Measurements from ENCODE around the gene EIF3B.

Gene EIF3B

DNA sequence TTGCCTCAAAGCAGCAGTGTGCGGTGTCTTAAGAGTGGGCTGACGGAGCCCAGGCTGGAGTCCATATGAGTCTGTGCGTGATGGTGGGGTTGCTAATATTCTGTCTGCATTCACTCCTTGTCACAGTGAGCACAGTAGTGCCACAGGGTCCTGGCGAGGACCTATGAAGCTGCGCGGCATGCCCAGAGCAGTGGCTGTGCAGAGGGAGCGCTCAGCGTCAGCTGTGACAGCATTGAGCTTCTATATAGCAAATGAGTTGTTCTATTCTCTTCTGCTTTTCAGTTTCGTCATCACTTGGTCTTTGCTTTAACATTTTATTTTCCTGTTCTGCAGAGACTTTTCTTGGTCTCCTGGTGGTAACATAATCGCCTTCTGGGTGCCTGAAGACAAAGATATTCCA, 14.5 kb downstream of the EIF3B start:
- H2BK120ac ChIP-seq (ENCODE audit: low read depth, low read length), result no peak overlapping the region
- H3K36me3 ChIP-seq (ENCODE audit: control insufficient read depth, insufficient read depth, low read length), result peaks cover 45% of the 10 kb centered on the region
- no peak overlapping the region for H4K8ac ChIP-seq (ENCODE audit: low read depth, low read length)
- H3K4ac ChIP-seq (ENCODE audit: low read depth, low read length), result no peak overlapping the region
- no peak overlapping the region for H3K9ac ChIP-seq (ENCODE audit: low read length)
- H3K23ac ChIP-seq (ENCODE audit: low read length), result no peak overlapping the region
- WGBS (ENCODE audit: extremely low coverage, insufficient coverage, low lambda C conversion rate), result no CpG with 5 or more reads among the region's 10 CpGs
- H3K27ac ChIP-seq (ENCODE audit: low read depth, low read length), result no peak overlapping the region
- H3K79me2 ChIP-seq (ENCODE audit: control insufficient read depth, insufficient read depth, low read length), result peaks cover 5% of the 10 kb centered on the region
- H3K4me3 ChIP-seq (ENCODE audit: low read length), result no peak overlapping the region
- no peak for DNase-seq
- no peak overlapping the region for H3K4me2 ChIP-seq (ENCODE audit: low read length)
- no peak overlapping the region for H2BK15ac ChIP-seq (replicated peaks; ENCODE audit: low read depth)
- no peaks in the 10 kb centered on the region for H3K27me3 ChIP-seq (ENCODE audit: insufficient read depth, low read length, poor library complexity)
- peaks cover 16% of the 10 kb centered on the region for H3K79me1 ChIP-seq (ENCODE audit: low read length)
- no peaks in the 10 kb centered on the region for H3K4me1 ChIP-seq (ENCODE audit: control insufficient read depth, low read depth, low read length)
- H3K56ac ChIP-seq (ENCODE audit: low read length), result no peak overlapping the region
- no peak overlapping the region for H4K5ac ChIP-seq (ENCODE audit: low read length)
- no peak overlapping the region for H3K18ac ChIP-seq (ENCODE audit: low read length)
- no peak overlapping the region for H2AK5ac ChIP-seq (ENCODE audit: low read length)
- no peak overlapping the region for H2BK5ac ChIP-seq (ENCODE audit: low read length)

DNA sequence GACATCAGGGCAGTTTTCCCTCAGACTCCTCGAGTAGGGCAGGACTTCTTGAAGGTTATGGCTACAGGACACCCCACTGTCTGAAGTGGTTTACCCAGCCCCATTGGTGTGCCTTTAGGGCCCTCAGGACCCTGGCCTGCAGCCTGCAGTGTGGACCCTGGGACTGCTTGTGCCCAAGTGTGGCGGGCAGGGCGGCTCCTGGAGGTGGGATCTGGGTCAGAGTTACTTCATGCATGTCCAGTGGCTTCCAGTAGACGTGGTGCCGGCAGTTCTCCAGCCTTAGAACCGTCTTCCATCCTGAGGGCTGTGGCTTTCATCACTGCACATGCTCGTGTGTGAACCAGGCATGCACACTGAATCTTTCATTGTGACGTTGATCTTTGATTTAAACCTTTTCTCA, 16.7 kb downstream of the EIF3B start:
- H3K4me1 ChIP-seq (ENCODE audit: control insufficient read depth, low read depth, low read length), result no peaks in the 10 kb centered on the region
- H3K79me1 ChIP-seq (ENCODE audit: low read length), result peaks cover 16% of the 10 kb centered on the region
- no peaks in the 10 kb centered on the region for H3K27me3 ChIP-seq (ENCODE audit: insufficient read depth, low read length, poor library complexity)
- no peak overlapping the region for H2BK120ac ChIP-seq (ENCODE audit: low read depth, low read length)
- H2BK15ac ChIP-seq (replicated peaks; ENCODE audit: low read depth), result no peak overlapping the region
- no peak overlapping the region for H3K56ac ChIP-seq (ENCODE audit: low read length)
- no CpG with 5 or more reads among the region's 8 CpGs for WGBS (ENCODE audit: extremely low coverage, insufficient coverage, low lambda C conversion rate)
- no peak overlapping the region for H2AK5ac ChIP-seq (ENCODE audit: low read length)
- H3K18ac ChIP-seq (ENCODE audit: low read length), result no peak overlapping the region
- no peak overlapping the region for H3K27ac ChIP-seq (ENCODE audit: low read depth, low read length)
- peaks cover 19% of the 10 kb centered on the region for H3K79me2 ChIP-seq (ENCODE audit: control insufficient read depth, insufficient read depth, low read length)
- H3K23ac ChIP-seq (ENCODE audit: low read length), result no peak overlapping the region
- no peak overlapping the region for H4K8ac ChIP-seq (ENCODE audit: low read depth, low read length)
- H3K4me3 ChIP-seq (ENCODE audit: low read length), result no peak overlapping the region
- no peak overlapping the region for H3K4me2 ChIP-seq (ENCODE audit: low read length)
- no peak overlapping the region for H3K4ac ChIP-seq (ENCODE audit: low read depth, low read length)
- H3K9ac ChIP-seq (ENCODE audit: low read length), result no peak overlapping the region
- H3K36me3 ChIP-seq (ENCODE audit: control insufficient read depth, insufficient read depth, low read length), result peaks cover 53% of the 10 kb centered on the region
- no peak overlapping the region for H2BK5ac ChIP-seq (ENCODE audit: low read length)
- no peak for DNase-seq
- no peak overlapping the region for H4K5ac ChIP-seq (ENCODE audit: low read length)

DNA sequence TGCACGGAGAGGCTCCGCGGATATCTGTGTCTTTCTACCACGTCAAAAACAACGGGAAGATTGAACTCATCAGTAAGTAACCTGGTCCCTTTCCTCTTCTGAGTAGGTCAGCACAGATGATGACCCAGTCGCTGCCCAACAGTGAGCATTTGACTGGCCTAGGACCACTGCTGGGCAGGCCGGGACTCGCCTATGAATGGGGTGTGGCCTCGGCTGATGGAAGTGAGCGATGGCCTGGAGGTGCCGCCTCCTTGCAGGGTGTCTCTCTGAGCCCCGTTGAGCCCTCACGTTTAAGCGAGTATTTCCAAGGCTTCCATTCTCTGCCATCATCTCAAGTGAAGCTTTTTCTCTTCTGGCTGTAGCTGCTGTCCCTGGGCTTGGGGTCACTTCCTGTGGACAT, 18.1 kb downstream of the EIF3B start:
- no CpG with 5 or more reads among the region's 14 CpGs for WGBS (ENCODE audit: extremely low coverage, insufficient coverage, low lambda C conversion rate)
- Histone ChIP-seq H2BK15ac (replicated peaks; ENCODE audit: low read depth) (no peak overlapping the region), H3K27ac (ENCODE audit: low read depth, low read length) (no peak overlapping the region), H3K18ac (ENCODE audit: low read length) (no peak overlapping the region), H3K4me2 (ENCODE audit: low read length) (no peak overlapping the region), H2AK5ac (ENCODE audit: low read length) (no peak overlapping the region), H3K27me3 (ENCODE audit: insufficient read depth, low read length, poor library complexity) (no peaks in the 10 kb centered on the region), H3K56ac (ENCODE audit: low read length) (no peak overlapping the region), H3K4me1 (ENCODE audit: control insufficient read depth, low read depth, low read length) (no peaks in the 10 kb centered on the region), H4K5ac (ENCODE audit: low read length) (no peak overlapping the region), H3K9ac (ENCODE audit: low read length) (no peak overlapping the region), H2BK5ac (ENCODE audit: low read length) (no peak overlapping the region), H3K4ac (ENCODE audit: low read depth, low read length) (no peak overlapping the region), H3K36me3 (ENCODE audit: control insufficient read depth, insufficient read depth, low read length) (peaks cover 54% of the 10 kb centered on the region), H3K79me1 (ENCODE audit: low read length) (peaks cover 15% of the 10 kb centered on the region), H2BK120ac (ENCODE audit: low read depth, low read length) (no peak overlapping the region), H4K8ac (ENCODE audit: low read depth, low read length) (no peak overlapping the region), H3K4me3 (ENCODE audit: low read length) (no peak overlapping the region), H3K79me2 (ENCODE audit: control insufficient read depth, insufficient read depth, low read length) (peaks cover 29% of the 10 kb centered on the region), H3K23ac (ENCODE audit: low read length) (no peak overlapping the region)
- no peak for DNase-seq

DNA sequence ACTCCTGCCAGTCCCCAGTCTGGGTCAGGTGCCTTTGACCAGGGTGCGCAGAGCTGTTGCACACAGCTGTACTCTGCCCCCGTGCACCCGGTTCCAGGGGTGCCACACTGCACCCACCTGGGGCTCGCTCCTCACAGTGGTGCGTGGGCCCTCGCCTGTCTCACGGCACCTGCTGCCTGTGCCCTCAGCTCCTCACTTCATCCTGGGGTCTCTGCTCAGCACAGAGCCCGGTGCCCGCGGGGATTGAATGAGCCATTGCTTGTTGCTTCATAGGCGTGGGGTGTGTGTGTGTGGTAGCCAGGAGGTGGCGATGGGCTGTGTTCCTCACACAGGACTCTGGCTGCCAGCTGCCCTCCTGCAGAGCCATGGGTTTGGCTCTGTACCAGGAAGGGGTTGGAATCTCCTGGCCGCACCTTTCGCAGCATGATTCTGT, 18.5 kb downstream of the EIF3B start:
- Histone ChIP-seq H3K18ac (ENCODE audit: low read length) (no peak overlapping the region), H3K4ac (ENCODE audit: low read depth, low read length) (no peak overlapping the region), H3K23ac (ENCODE audit: low read length) (no peak overlapping the region), H3K4me2 (ENCODE audit: low read length) (no peak overlapping the region), H2AK5ac (ENCODE audit: low read length) (no peak overlapping the region), H3K79me1 (ENCODE audit: low read length) (peaks cover 16% of the 10 kb centered on the region), H4K5ac (ENCODE audit: low read length) (no peak overlapping the region), H3K36me3 (ENCODE audit: control insufficient read depth, insufficient read depth, low read length) (peaks cover 54% of the 10 kb centered on the region), H4K8ac (ENCODE audit: low read depth, low read length) (no peak overlapping the region), H2BK120ac (ENCODE audit: low read depth, low read length) (no peak overlapping the region), H3K27ac (ENCODE audit: low read depth, low read length) (no peak overlapping the region), H3K79me2 (ENCODE audit: control insufficient read depth, insufficient read depth, low read length) (peaks cover 30% of the 10 kb centered on the region), H2BK5ac (ENCODE audit: low read length) (no peak overlapping the region), H3K27me3 (ENCODE audit: insufficient read depth, low read length, poor library complexity) (no peaks in the 10 kb centered on the region), H3K9ac (ENCODE audit: low read length) (no peak overlapping the region), H2BK15ac (replicated peaks; ENCODE audit: low read depth) (no peak overlapping the region), H3K4me3 (ENCODE audit: low read length) (no peak overlapping the region), H3K56ac (ENCODE audit: low read length) (no peak overlapping the region), H3K4me1 (ENCODE audit: control insufficient read depth, low read depth, low read length) (no peaks in the 10 kb centered on the region)
- DNase-seq, result no peak
- WGBS (ENCODE audit: extremely low coverage, insufficient coverage, low lambda C conversion rate), result no CpG with 5 or more reads among the region's 14 CpGs

DNA sequence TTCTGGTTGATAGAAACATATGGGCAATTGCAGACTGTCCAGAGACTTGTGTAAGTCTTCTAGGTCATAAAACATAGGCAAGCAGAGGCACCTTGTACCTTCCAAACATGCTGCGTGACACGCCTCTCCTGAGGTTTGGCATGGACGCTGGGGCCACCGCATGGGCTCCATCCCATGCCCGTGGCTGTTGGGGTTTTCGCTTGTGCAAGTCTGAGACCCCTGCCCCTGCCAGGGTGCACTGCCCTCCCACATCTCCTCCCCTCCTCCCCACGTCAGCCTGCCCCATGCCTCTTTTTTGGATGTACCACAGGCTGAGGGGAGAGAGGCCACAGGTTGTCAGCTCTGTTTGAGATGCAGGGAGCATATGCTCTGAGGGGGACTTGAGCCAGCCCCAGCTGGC, 19.0 kb downstream of the EIF3B start:
- Histone ChIP-seq H3K4me2 (ENCODE audit: low read length) (no peak overlapping the region), H2BK5ac (ENCODE audit: low read length) (no peak overlapping the region), H4K8ac (ENCODE audit: low read depth, low read length) (no peak overlapping the region), H3K4ac (ENCODE audit: low read depth, low read length) (no peak overlapping the region), H3K4me1 (ENCODE audit: control insufficient read depth, low read depth, low read length) (no peaks in the 10 kb centered on the region), H3K27ac (ENCODE audit: low read depth, low read length) (no peak overlapping the region), H3K56ac (ENCODE audit: low read length) (no peak overlapping the region), H4K5ac (ENCODE audit: low read length) (no peak overlapping the region), H3K36me3 (ENCODE audit: control insufficient read depth, insufficient read depth, low read length) (peaks cover 49% of the 10 kb centered on the region), H3K27me3 (ENCODE audit: insufficient read depth, low read length, poor library complexity) (no peaks in the 10 kb centered on the region), H3K18ac (ENCODE audit: low read length) (no peak overlapping the region), H3K9ac (ENCODE audit: low read length) (no peak overlapping the region), H3K4me3 (ENCODE audit: low read length) (no peak overlapping the region), H2BK120ac (ENCODE audit: low read depth, low read length) (no peak overlapping the region), H3K23ac (ENCODE audit: low read length) (no peak overlapping the region), H2BK15ac (replicated peaks; ENCODE audit: low read depth) (no peak overlapping the region), H2AK5ac (ENCODE audit: low read length) (no peak overlapping the region), H3K79me1 (ENCODE audit: low read length) (peaks cover 16% of the 10 kb centered on the region), H3K79me2 (ENCODE audit: control insufficient read depth, insufficient read depth, low read length) (peaks cover 32% of the 10 kb centered on the region)
- no CpG with 5 or more reads among the region's 7 CpGs for WGBS (ENCODE audit: extremely low coverage, insufficient coverage, low lambda C conversion rate)
- no peak for DNase-seq

DNA sequence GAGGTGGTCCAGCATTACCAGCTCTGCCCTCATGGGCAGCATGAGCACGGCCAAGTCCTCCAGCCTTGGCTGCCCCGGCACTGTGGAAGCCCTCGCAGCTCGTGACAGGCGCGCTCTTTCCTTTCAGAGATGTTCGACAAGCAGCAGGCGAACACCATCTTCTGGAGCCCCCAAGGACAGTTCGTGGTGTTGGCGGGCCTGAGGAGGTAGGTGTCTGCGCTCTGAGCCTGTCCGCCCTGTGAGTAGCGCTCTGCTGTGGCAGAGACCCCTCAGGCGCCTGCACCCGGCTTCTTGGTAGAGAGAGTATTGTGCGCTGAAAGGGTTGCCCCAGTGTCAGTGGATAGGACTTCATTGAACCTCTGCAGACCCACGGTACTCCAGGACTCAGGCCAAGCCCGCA, 19.8 kb downstream of the EIF3B start:
- H3K4ac ChIP-seq (ENCODE audit: low read depth, low read length), result no peak overlapping the region
- no peak overlapping the region for H2BK15ac ChIP-seq (replicated peaks; ENCODE audit: low read depth)
- H2AK5ac ChIP-seq (ENCODE audit: low read length), result no peak overlapping the region
- H2BK120ac ChIP-seq (ENCODE audit: low read depth, low read length), result no peak overlapping the region
- H3K79me2 ChIP-seq (ENCODE audit: control insufficient read depth, insufficient read depth, low read length), result peaks cover 32% of the 10 kb centered on the region
- H3K4me2 ChIP-seq (ENCODE audit: low read length), result no peak overlapping the region
- H3K9ac ChIP-seq (ENCODE audit: low read length), result no peak overlapping the region
- peaks cover 44% of the 10 kb centered on the region for H3K36me3 ChIP-seq (ENCODE audit: control insufficient read depth, insufficient read depth, low read length)
- no peaks in the 10 kb centered on the region for H3K4me1 ChIP-seq (ENCODE audit: control insufficient read depth, low read depth, low read length)
- no peak overlapping the region for H4K8ac ChIP-seq (ENCODE audit: low read depth, low read length)
- H3K18ac ChIP-seq (ENCODE audit: low read length), result no peak overlapping the region
- WGBS (ENCODE audit: extremely low coverage, insufficient coverage, low lambda C conversion rate), result no CpG with 5 or more reads among the region's 18 CpGs
- H2BK5ac ChIP-seq (ENCODE audit: low read length), result no peak overlapping the region
- H3K4me3 ChIP-seq (ENCODE audit: low read length), result no peak overlapping the region
- no peak overlapping the region for H4K5ac ChIP-seq (ENCODE audit: low read length)
- DNase-seq, result no peak
- no peak overlapping the region for H3K27ac ChIP-seq (ENCODE audit: low read depth, low read length)
- no peaks in the 10 kb centered on the region for H3K27me3 ChIP-seq (ENCODE audit: insufficient read depth, low read length, poor library complexity)
- peaks cover 18% of the 10 kb centered on the region for H3K79me1 ChIP-seq (ENCODE audit: low read length)
- H3K56ac ChIP-seq (ENCODE audit: low read length), result no peak overlapping the region
- no peak overlapping the region for H3K23ac ChIP-seq (ENCODE audit: low read length)
